Chondrocyte (in vitro differentiated cells): ENCODE data around the gene EARS2. TPM values are rescaled to one million over a fixed set of nuclear protein-coding genes. Genes with fewer than 3 reads are reported as not detected.

Experiments used
- DNase-seq: peaks from one replicate; pipeline ENCODE4 v3.0.0; 2021; ENCODE audit warnings: mixed read lengths, low spot score
- H3K27ac Mint-ChIP-seq: one replicate; pipeline ENCODE4 v1.8.0; 2021; ENCODE audit warnings: mild to moderate bottlenecking, moderate library complexity, mixed read lengths; ENCODE audit not compliant: unreplicated experiment
- H3K27me3 Mint-ChIP-seq: 2 replicates; pipeline ENCODE4 v1.8.0; 2021; ENCODE audit warnings: low read depth, mixed read lengths
- H3K36me3 Mint-ChIP-seq: 2 replicates; pipeline ENCODE4 v1.8.0; 2021; ENCODE audit warnings: low read depth, mixed read lengths
- H3K4me1 Mint-ChIP-seq: 2 replicates; pipeline ENCODE4 v1.8.0; 2021; ENCODE audit warnings: low read depth, mild to moderate bottlenecking, mixed read lengths
- H3K4me3 Mint-ChIP-seq: one replicate; pipeline ENCODE4 v1.8.0; 2021; ENCODE audit warnings: mild to moderate bottlenecking, moderate library complexity, mixed read lengths; ENCODE audit not compliant: unreplicated experiment
- H3K9me3 Mint-ChIP-seq: 2 replicates; pipeline ENCODE4 v1.8.0; 2021; ENCODE audit warnings: low read depth, mixed read lengths
- total RNA-seq: library from RNA; stranded (reverse); gene quantifications from 3 replicates; pipeline ENCODE4 v1.2.1, GENCODE V29; 2021
- TF ChIP-seq, protein P1 (sequence below): fragments of 200-600 bp; sonication (generic); IDR thresholded peaks from 2 replicates; pipeline ENCODE4 v1.5.0; 2021; ENCODE audit warnings: antibody characterized with exemption, mild to moderate bottlenecking, moderate library complexity

The EARS2 gene
- total RNA-seq, 1 donor from 2014 or later, result 13.9 TPM

DNA sequence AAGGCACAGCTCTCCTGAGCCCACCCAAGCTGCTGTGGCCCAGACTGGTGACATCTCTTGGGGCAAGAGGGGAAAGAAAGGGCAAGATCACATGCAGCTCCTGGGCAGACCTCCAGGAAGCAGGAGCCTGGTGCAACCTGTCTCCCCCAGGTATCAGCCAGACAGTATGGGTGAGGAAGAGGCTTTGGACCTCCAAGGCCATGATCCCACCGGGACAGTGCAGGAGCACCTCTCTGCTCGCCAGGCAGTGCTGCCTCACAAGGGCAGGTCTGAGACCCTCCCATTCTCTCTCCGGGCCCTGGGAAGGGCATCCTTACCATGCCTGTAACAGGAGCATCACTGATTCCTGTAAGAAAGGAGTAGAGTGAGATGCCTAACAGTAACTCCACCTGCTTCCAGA, 78.6 kb downstream of the EARS2 start:
- no peak for DNase-seq
- H3K27ac Mint-ChIP-seq, result no peak overlapping the region
- peaks cover 40% of the 10 kb centered on the region for H3K36me3 Mint-ChIP-seq

DNA sequence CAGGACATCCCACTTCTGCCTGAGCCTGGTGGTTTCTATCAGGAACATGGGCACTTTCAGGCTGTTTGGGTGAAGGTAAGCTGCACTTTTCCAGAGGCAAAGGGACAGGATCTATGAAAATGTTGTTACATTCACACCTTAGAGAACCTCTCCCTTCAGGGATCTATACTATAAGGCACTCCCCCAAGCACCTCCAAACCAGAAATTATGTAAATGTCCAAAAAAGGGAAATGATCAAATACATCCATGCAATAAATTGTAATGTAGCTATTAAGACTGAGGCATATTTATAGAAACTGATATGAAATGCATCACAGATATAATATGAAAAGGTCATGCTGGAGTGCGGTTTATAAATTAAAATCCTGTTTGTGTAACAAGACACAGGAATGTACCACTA, 80.9 kb downstream of the EARS2 start:
- TF ChIP-seq, protein P1, sequence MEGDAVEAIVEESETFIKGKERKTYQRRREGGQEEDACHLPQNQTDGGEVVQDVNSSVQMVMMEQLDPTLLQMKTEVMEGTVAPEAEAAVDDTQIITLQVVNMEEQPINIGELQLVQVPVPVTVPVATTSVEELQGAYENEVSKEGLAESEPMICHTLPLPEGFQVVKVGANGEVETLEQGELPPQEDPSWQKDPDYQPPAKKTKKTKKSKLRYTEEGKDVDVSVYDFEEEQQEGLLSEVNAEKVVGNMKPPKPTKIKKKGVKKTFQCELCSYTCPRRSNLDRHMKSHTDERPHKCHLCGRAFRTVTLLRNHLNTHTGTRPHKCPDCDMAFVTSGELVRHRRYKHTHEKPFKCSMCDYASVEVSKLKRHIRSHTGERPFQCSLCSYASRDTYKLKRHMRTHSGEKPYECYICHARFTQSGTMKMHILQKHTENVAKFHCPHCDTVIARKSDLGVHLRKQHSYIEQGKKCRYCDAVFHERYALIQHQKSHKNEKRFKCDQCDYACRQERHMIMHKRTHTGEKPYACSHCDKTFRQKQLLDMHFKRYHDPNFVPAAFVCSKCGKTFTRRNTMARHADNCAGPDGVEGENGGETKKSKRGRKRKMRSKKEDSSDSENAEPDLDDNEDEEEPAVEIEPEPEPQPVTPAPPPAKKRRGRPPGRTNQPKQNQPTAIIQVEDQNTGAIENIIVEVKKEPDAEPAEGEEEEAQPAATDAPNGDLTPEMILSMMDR, result no peak
- Mint-ChIP-seq H3K36me3 (peaks cover 29% of the 10 kb centered on the region), H3K27ac (no peak overlapping the region), H3K27me3 (no peaks in the 10 kb centered on the region), H3K4me1 (no peaks in the 10 kb centered on the region), H3K4me3 (no peak overlapping the region), H3K9me3 (no peaks in the 10 kb centered on the region)
- no peak for DNase-seq

More for the DNA sequence above, 78.6 kb downstream of the EARS2 start:
- Mint-ChIP-seq H3K4me1 (no peaks in the 10 kb centered on the region), H3K27me3 (no peaks in the 10 kb centered on the region), H3K9me3 (no peaks in the 10 kb centered on the region), H3K4me3 (no peak overlapping the region)
- TF ChIP-seq, protein P1, result no peak

Other genes with a start within 250 kb of the EARS2 start
- gene COG7, start 104.2 kb downstream of the EARS2 start, total RNA-seq, result 17.7 to 27.5 TPM (median 19.6 TPM) in 3 replicates
- 37.2 to 43.0 TPM (median 40.4 TPM) in 3 replicates for gene GGA2, start 46.9 kb downstream of the EARS2 start, total RNA-seq
- gene UBFD1, start 377 bp upstream of the EARS2 start, total RNA-seq, result 103 to 107 TPM (median 105 TPM) in 3 replicates
- 62.5 to 79.2 TPM (median 62.6 TPM) in 3 replicates for gene NDUFAB1, start 39.0 kb upstream of the EARS2 start, total RNA-seq
- 8.4 to 13.2 TPM (median 8.7 TPM) in 3 replicates for gene PALB2, start 84.0 kb upstream of the EARS2 start, total RNA-seq
- 65.9 to 69.8 TPM (median 68.0 TPM) in 3 replicates for gene DCTN5, start 84.1 kb upstream of the EARS2 start, total RNA-seq
- 6.2 to 14.5 TPM (median 14.2 TPM) in 3 replicates for gene PLK1, start 121.5 kb upstream of the EARS2 start, total RNA-seq
- gene ERN2, start 155.9 kb upstream of the EARS2 start, total RNA-seq, result not detected in 3 replicates
- not detected in 3 replicates for gene CHP2, start 197.7 kb upstream of the EARS2 start, total RNA-seq